GM11168 (cell line): Measurements from ENCODE around the gene CLIP2.

Source experiments
- in situ Hi-C: fragments of 300-500 bp; cut with MboI; formaldehyde crosslinking; loops from one replicate; pipeline ENCODE4 v1.12.0; 2022; ENCODE audit warnings: low sequenced_read_pairs; ENCODE audit not compliant: unreplicated experiment

CLIP2 gene

GRCh38 chr7:74454021-74454924, 165.1 kb downstream of the CLIP2 start:
- in situ Hi-C loops = no loop called here

GRCh38 chr7:74454925-74455288, 165.7 kb downstream of the CLIP2 start:
- in situ Hi-C loops = no loop called here

GRCh38 chr7:74455291-74455804, 166.1 kb downstream of the CLIP2 start:
- in situ Hi-C loops = no loop called here
